Hematopoietic multipotent progenitor cell treated with erythropoietin and hydrocortisone succinate and interleukin-3 and kit ligand, for 8 days (in vitro differentiated cells): ENCODE data around the gene COL8A2.

Experiments
- DNase-seq: peaks from one replicate; pipeline ENCODE4 v3.0.0-alpha.2; 2015

COL8A2 gene

GRCh38 chr1:36157115-36157903, 32.3 kb upstream of the COL8A2 start:
- no peak for DNase-seq

- DNase-seq: peak; percentile 36
These were observed 31.5 kb upstream of the COL8A2 start for GRCh38 chr1:36156329-36157114.

GRCh38 chr1:36155408-36156328, 30.6 kb upstream of the COL8A2 start, which contains the start of gene MAP7D1:
Gene MAP7D1, plus strand, starts transcription at chr1:36156160. Its CDS starts 258 bp downstream, at chr1:36156418.
- DNase-seq: peak; percentile 86

GRCh38 chr1:36154765-36155407, 29.9 kb upstream of the COL8A2 start:
- DNase-seq: no peak

- DNase-seq: no peak
These were observed 29.3 kb upstream of the COL8A2 start for GRCh38 chr1:36154335-36154734.

- DNase-seq: no peak
These were observed 28.5 kb upstream of the COL8A2 start for GRCh38 chr1:36153476-36153875.

GRCh38 chr1:36151845-36152203, 26.8 kb upstream of the COL8A2 start:
- no peak for DNase-seq

GRCh38 chr1:36151134-36151844, 26.3 kb upstream of the COL8A2 start:
- DNase-seq: no peak

- DNase-seq: peak; percentile 90
These were observed 25.5 kb upstream of the COL8A2 start for GRCh38 chr1:36150296-36151133.

- DNase-seq: peak; percentile 40
These were observed 24.9 kb upstream of the COL8A2 start for GRCh38 chr1:36149973-36150295.

GRCh38 chr1:36149237-36149972, 24.4 kb upstream of the COL8A2 start, which contains the start of gene TRAPPC3:
Gene TRAPPC3, minus strand, starts transcription at chr1:36149486. Its CDS starts 108 bp downstream, at chr1:36149378.
- peak; percentile 100 for DNase-seq

- no peak for DNase-seq
These were observed 23.8 kb upstream of the COL8A2 start for GRCh38 chr1:36148821-36149236.

GRCh38 chr1:36144413-36144812, 19.4 kb upstream of the COL8A2 start:
- no peak for DNase-seq

GRCh38 chr1:36143424-36143823, 18.4 kb upstream of the COL8A2 start:
- no peak for DNase-seq

GRCh38 chr1:36142121-36142520, 17.1 kb upstream of the COL8A2 start:
- DNase-seq: no peak

GRCh38 chr1:36139521-36139920, 14.5 kb upstream of the COL8A2 start:
- no peak for DNase-seq

GRCh38 chr1:36137776-36138175, 12.8 kb upstream of the COL8A2 start:
- DNase-seq: no peak

- no peak for DNase-seq
These were observed 12.2 kb upstream of the COL8A2 start for GRCh38 chr1:36137226-36137625.

GRCh38 chr1:36136535-36136934, 11.5 kb upstream of the COL8A2 start:
- no peak for DNase-seq

GRCh38 chr1:36135796-36136195, 10.8 kb upstream of the COL8A2 start:
- DNase-seq: no peak
